ENCODE results near the gene C2orf81.

The C2orf81 gene

DNA sequence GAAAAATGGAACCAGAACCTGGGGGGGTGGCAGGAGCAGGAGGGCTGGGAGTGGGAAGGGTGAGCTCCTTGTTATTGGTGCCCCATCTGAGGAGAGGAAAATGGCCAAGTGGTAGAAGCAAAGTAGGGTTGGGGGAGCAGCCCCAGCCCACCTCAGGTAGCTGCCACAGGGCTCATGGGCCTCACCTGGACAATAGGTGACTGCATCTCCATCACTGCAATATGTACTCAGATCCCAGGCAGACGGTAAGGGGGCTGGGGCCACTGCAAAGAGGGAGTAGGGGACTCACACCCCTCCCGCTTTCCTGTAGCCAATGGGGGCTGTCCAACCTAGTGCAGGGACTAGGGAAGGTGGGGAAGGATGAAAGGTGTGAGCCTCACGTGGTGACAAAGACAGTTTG is 4.2 kb downstream of the C2orf81 start:
- no peak overlapping the region for H3K27ac ChIP-seq
- TF ChIP-seq, protein P1, sequence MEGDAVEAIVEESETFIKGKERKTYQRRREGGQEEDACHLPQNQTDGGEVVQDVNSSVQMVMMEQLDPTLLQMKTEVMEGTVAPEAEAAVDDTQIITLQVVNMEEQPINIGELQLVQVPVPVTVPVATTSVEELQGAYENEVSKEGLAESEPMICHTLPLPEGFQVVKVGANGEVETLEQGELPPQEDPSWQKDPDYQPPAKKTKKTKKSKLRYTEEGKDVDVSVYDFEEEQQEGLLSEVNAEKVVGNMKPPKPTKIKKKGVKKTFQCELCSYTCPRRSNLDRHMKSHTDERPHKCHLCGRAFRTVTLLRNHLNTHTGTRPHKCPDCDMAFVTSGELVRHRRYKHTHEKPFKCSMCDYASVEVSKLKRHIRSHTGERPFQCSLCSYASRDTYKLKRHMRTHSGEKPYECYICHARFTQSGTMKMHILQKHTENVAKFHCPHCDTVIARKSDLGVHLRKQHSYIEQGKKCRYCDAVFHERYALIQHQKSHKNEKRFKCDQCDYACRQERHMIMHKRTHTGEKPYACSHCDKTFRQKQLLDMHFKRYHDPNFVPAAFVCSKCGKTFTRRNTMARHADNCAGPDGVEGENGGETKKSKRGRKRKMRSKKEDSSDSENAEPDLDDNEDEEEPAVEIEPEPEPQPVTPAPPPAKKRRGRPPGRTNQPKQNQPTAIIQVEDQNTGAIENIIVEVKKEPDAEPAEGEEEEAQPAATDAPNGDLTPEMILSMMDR (conservative IDR thresholded peaks at IDR 0.05) = no peak

DNA sequence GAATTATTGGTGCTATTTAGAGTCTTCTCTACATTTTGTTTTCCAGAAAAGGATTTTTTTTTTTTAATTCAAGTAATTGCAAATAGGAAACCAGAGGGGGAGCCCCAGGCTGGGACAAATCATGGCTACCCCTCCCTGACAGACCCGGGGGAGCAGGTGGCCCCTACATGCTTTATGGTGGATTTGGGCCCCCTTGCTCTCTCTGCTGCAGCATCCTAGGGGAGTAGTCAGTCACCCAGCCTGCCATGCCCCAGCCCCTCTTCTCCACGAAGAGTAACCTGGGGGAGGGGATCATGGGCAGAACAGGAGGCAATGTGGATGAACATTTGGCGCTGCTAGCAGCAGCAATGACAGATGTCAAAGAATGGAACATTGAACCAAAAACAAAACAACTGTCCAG is 4.6 kb downstream of the C2orf81 start:
- TF ChIP-seq, protein P1 (conservative IDR thresholded peaks at IDR 0.05) = no peak
- H3K27ac ChIP-seq = no peak overlapping the region

GRCh38 chr2:74415762-74416395 is 5.5 kb downstream of the C2orf81 start:
- TF ChIP-seq, protein P1 (conservative IDR thresholded peaks at IDR 0.05) = no peak

GRCh38 chr2:74414881-74415761 is 6.3 kb downstream of the C2orf81 start:
- no peak overlapping the region for H3K27ac ChIP-seq
- TF ChIP-seq, protein P1 (conservative IDR thresholded peaks at IDR 0.05) = no peak

More at GRCh38 chr2:74415762-74416395, 5.5 kb downstream of the C2orf81 start:
- no peak overlapping the region for H3K27ac ChIP-seq

GRCh38 chr2:74414441-74414840 is 7.0 kb downstream of the C2orf81 start:
- TF ChIP-seq, protein P1 (conservative IDR thresholded peaks at IDR 0.05) = no peak
- H3K27ac ChIP-seq = no peak overlapping the region

GRCh38 chr2:74413001-74413698 is 8.3 kb downstream of the C2orf81 start:
- TF ChIP-seq, protein P1 (conservative IDR thresholded peaks at IDR 0.05) = no peak
- H3K27ac ChIP-seq = no peak overlapping the region

- TF ChIP-seq, protein P1 (conservative IDR thresholded peaks at IDR 0.05) = no peak
Measured at GRCh38 chr2:74407682-74408081, 13.7 kb downstream of the C2orf81 start.

More at GRCh38 chr2:74407682-74408081, 13.7 kb downstream of the C2orf81 start:
- no peak overlapping the region for H3K27ac ChIP-seq

All from VCaP (cell line).